ENCODE measurements around the gene MAP1B. TPM values are rescaled to one million over a fixed set of nuclear protein-coding genes. Genes with fewer than 3 reads are reported as not detected.

MAP1B gene
- polyA plus RNA-seq (2013): 0.07 TPM

DNA sequence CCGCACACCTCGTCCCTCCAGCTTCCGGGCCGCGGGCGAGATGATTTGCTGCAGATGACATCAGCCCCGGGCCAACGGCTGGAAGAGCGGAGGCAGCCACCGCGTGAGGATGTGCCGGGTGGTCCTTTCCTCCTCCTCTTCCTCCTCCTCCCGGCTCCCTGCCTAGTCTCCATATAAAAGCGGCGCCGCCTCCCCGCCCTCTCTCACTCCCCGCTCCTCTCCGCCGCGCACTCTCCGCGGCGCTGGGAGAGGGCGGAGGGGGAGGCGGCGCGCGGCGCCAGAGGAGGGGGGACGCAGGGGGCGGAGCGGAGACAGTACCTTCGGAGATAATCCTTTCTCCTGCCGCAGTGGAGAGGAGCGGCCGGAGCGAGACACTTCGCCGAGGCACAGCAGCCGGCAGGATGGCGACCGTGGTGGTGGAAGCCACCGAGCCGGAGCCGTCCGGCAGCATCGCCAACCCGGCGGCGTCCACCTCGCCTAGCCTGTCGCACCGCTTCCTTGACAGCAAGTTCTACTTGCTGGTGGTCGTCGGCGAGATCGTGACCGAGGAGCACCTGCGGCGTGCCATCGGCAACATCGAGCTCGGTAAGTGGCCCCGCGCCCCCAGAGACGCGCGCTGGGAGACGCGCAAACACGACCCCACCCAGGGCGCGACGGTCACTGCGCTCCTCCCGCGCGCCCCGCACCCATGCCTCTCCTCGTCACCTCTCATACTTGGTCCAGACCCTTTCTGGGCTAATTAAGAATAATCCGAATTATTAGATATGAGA is at the start of gene MAP1B:
Gene MAP1B (plus strand): TSS at position 345 of the 770 bp plus-strand sequence. CDS start 57 bp downstream, at position 402.
- Histone ChIP-seq H3K4me1 (ENCODE audit: control extremely low read depth in 1 of 4, control insufficient read depth in 4 of 4, insufficient read depth in 4 of 4, low read length in 3 of 4) (peaks cover 0 to 22% (median 20%) of the 10 kb centered on the region in 4 experiments), H3K27ac (ENCODE audit: insufficient read depth in 1 of 2, low read depth in 1 of 2, low read length in 2 of 2, poor library complexity in 1 of 2, severe bottlenecking in 2 of 2) (no peak within 1 kb of the TSS), H3K4me3 (ENCODE audit: control insufficient read depth in 1 of 7, extremely low read depth in 1 of 7, insufficient read depth in 4 of 7, low read depth in 2 of 7, low read length in 6 of 7) (peak within 1 kb of the TSS in 6 of 7 experiments; percentile 53 to 68 (median 62)), H3K27me3 (replicated peaks in 2 of 5; ENCODE audit: control insufficient read depth in 4 of 5, insufficient read depth in 5 of 5, low read length in 4 of 5) (peaks cover 11 to 83% (median 32%) of the 10 kb centered on the region in 5 experiments), H3K36me3 (ENCODE audit: control insufficient read depth in 4 of 4, insufficient read depth in 4 of 4, low read length in 3 of 4) (no peaks in the 10 kb centered on the region), H3K9me3 (ENCODE audit: control extremely low read depth in 1 of 5, control insufficient read depth in 4 of 5, insufficient read depth in 2 of 5, low read depth in 1 of 5, low read length in 4 of 5) (peaks cover 0 to 10% (median 3%) of the 10 kb centered on the region in 5 experiments)
- POLR2A ChIA-PET: no interaction called here
- CTCF ChIA-PET: no interaction called here
- under 1% methylated on average over 47 of the region's 82 CpGs for WGBS (ENCODE audit: insufficient coverage)
- peak in 2 of 3 donors; percentile 8 to 41 for DNase-seq

DNA sequence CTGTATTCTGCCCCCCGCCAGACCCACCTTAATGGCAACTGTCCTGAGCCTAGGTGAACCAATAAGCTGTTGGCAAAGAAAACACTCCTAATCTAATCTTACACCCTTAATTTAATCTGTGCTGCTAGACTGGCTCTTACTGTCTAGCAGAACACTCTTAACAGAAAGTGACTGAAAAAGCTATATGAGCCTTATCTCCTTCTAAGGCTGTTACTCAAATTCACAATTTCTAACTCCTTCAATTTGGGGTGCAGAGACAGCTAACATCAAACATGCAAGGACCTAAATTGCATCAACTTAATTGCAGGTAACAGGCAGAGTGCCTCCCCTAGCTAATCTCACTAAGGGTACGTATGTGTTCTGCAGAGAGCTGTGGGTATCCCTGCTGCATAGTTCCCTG is 49.5 kb upstream of the MAP1B start:
- peaks cover 0 to 11% (median 2%) of the 10 kb centered on the region in 5 experiments for H3K27me3 ChIP-seq (replicated peaks in 2 of 5; ENCODE audit: control insufficient read depth in 4 of 5, insufficient read depth in 5 of 5, low read length in 4 of 5)
- 96% methylated on average over 2 of the region's 2 CpGs for WGBS (ENCODE audit: insufficient coverage)
- H3K27ac ChIP-seq (ENCODE audit: insufficient read depth in 1 of 2, low read depth in 1 of 2, low read length in 2 of 2, poor library complexity in 1 of 2, severe bottlenecking in 2 of 2): no peak overlapping the region
- no peak for DNase-seq
- no peaks in the 10 kb centered on the region for H3K36me3 ChIP-seq (ENCODE audit: control insufficient read depth in 4 of 4, insufficient read depth in 4 of 4, low read length in 3 of 4)
- H3K9me3 ChIP-seq (ENCODE audit: control extremely low read depth in 1 of 5, control insufficient read depth in 4 of 5, insufficient read depth in 2 of 5, low read depth in 1 of 5, low read length in 4 of 5): no peaks in the 10 kb centered on the region
- POLR2A ChIA-PET: no interaction called here
- H3K4me3 ChIP-seq (ENCODE audit: control insufficient read depth in 1 of 7, extremely low read depth in 1 of 7, insufficient read depth in 4 of 7, low read depth in 2 of 7, low read length in 6 of 7): no peak overlapping the region
- H3K4me1 ChIP-seq (ENCODE audit: control extremely low read depth in 1 of 4, control insufficient read depth in 4 of 4, insufficient read depth in 4 of 4, low read length in 3 of 4): no peaks in the 10 kb centered on the region
- CTCF ChIA-PET: no interaction called here

- POLR2A ChIA-PET: no interaction called here
- Histone ChIP-seq H3K27me3 (replicated peaks in 2 of 5; ENCODE audit: control insufficient read depth in 4 of 5, insufficient read depth in 5 of 5, low read length in 4 of 5) (peaks cover 0 to 17% (median 5%) of the 10 kb centered on the region in 5 experiments), H3K4me1 (ENCODE audit: control extremely low read depth in 1 of 4, control insufficient read depth in 4 of 4, insufficient read depth in 4 of 4, low read length in 3 of 4) (no peaks in the 10 kb centered on the region), H3K9me3 (ENCODE audit: control extremely low read depth in 1 of 5, control insufficient read depth in 4 of 5, insufficient read depth in 2 of 5, low read depth in 1 of 5, low read length in 4 of 5) (no peaks in the 10 kb centered on the region), H3K36me3 (ENCODE audit: control insufficient read depth in 4 of 4, insufficient read depth in 4 of 4, low read length in 3 of 4) (no peaks in the 10 kb centered on the region), H3K27ac (ENCODE audit: insufficient read depth in 1 of 2, low read depth in 1 of 2, low read length in 2 of 2, poor library complexity in 1 of 2, severe bottlenecking in 2 of 2) (no peak overlapping the region), H3K4me3 (ENCODE audit: control insufficient read depth in 1 of 7, extremely low read depth in 1 of 7, insufficient read depth in 4 of 7, low read depth in 2 of 7, low read length in 6 of 7) (no peak overlapping the region)
- 58% methylated on average over 2 of the region's 7 CpGs for WGBS (ENCODE audit: insufficient coverage)
- CTCF ChIA-PET: no interaction called here
- DNase-seq: peak; percentile 6 to 51 (median 41)
Measured at GRCh38 chr5:72063219-72063819, 44.0 kb upstream of the MAP1B start.

DNA sequence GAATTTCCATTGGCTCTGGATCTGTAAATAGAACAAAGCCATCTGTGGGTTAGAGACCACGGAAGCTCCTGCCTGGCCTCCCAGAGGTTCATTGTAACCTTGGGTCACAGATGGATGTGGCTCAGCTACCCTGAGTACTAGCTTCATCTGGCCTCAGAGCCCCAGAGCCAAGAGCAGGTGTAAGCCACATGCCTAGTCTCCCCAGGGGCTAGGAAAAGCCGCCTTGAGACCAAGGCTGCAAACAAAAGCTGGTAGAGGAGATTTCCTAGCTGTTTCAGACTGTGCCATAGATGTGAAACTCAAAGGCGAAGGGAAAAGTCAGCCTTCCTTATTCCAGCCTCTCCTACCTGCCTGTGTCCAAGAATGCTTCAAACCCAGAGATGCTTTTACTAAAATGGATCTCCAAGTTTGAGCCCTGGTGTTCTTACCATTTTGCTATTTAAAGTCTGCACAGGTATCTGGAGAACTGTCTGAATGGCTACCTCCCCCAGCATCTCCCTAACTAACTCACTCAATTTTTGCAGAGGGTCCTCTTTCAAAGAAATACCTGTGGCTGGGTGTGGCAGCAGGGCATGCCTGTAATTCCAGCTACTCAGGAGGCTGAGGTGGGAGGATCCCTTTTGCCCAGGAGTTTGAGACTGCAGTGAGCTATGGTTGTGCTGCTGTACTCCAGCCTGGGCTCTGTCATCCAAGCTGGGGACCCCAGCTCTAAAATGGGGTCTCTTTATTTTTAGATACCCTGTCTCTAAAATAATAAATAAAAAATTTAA is 42.3 kb upstream of the MAP1B start:
- ChIA-PET CTCF (no interaction called here), POLR2A (no interaction called here)
- Histone ChIP-seq H3K27ac (ENCODE audit: insufficient read depth in 1 of 2, low read depth in 1 of 2, low read length in 2 of 2, poor library complexity in 1 of 2, severe bottlenecking in 2 of 2) (no peak overlapping the region), H3K9me3 (ENCODE audit: control extremely low read depth in 1 of 5, control insufficient read depth in 4 of 5, insufficient read depth in 2 of 5, low read depth in 1 of 5, low read length in 4 of 5) (no peaks in the 10 kb centered on the region), H3K36me3 (ENCODE audit: control insufficient read depth in 4 of 4, insufficient read depth in 4 of 4, low read length in 3 of 4) (no peaks in the 10 kb centered on the region), H3K27me3 (replicated peaks in 2 of 5; ENCODE audit: control insufficient read depth in 4 of 5, insufficient read depth in 5 of 5, low read length in 4 of 5) (peaks cover 0 to 16% (median 5%) of the 10 kb centered on the region in 5 experiments), H3K4me3 (ENCODE audit: control insufficient read depth in 1 of 7, extremely low read depth in 1 of 7, insufficient read depth in 4 of 7, low read depth in 2 of 7, low read length in 6 of 7) (no peak overlapping the region), H3K4me1 (ENCODE audit: control extremely low read depth in 1 of 4, control insufficient read depth in 4 of 4, insufficient read depth in 4 of 4, low read length in 3 of 4) (no peaks in the 10 kb centered on the region)
- no peak for DNase-seq
- WGBS (ENCODE audit: insufficient coverage): 89% methylated on average over 3 of the region's 3 CpGs

GRCh38 chr5:72065751-72066255 is 41.5 kb upstream of the MAP1B start:
- ChIA-PET CTCF (interaction anchor here (1.1 kb wide), 1 partner anchor 17 kb away, joined by 4 read pairs; no protein-coding TSS in a partner anchor), POLR2A (no interaction called here)
- H3K4me1 ChIP-seq (ENCODE audit: control extremely low read depth in 1 of 4, control insufficient read depth in 4 of 4, insufficient read depth in 4 of 4, low read length in 3 of 4): no peaks in the 10 kb centered on the region
- no peaks in the 10 kb centered on the region for H3K9me3 ChIP-seq (ENCODE audit: control extremely low read depth in 1 of 5, control insufficient read depth in 4 of 5, insufficient read depth in 2 of 5, low read depth in 1 of 5, low read length in 4 of 5)
- H3K4me3 ChIP-seq (ENCODE audit: control insufficient read depth in 1 of 7, extremely low read depth in 1 of 7, insufficient read depth in 4 of 7, low read depth in 2 of 7, low read length in 6 of 7): no peak overlapping the region
- no peak overlapping the region for H3K27ac ChIP-seq (ENCODE audit: insufficient read depth in 1 of 2, low read depth in 1 of 2, low read length in 2 of 2, poor library complexity in 1 of 2, severe bottlenecking in 2 of 2)
- DNase-seq: no peak
- peaks cover 0 to 21% (median 5%) of the 10 kb centered on the region in 5 experiments for H3K27me3 ChIP-seq (replicated peaks in 2 of 5; ENCODE audit: control insufficient read depth in 4 of 5, insufficient read depth in 5 of 5, low read length in 4 of 5)
- 53% methylated on average over 3 of the region's 4 CpGs for WGBS (ENCODE audit: insufficient coverage)
- no peaks in the 10 kb centered on the region for H3K36me3 ChIP-seq (ENCODE audit: control insufficient read depth in 4 of 4, insufficient read depth in 4 of 4, low read length in 3 of 4)

DNA sequence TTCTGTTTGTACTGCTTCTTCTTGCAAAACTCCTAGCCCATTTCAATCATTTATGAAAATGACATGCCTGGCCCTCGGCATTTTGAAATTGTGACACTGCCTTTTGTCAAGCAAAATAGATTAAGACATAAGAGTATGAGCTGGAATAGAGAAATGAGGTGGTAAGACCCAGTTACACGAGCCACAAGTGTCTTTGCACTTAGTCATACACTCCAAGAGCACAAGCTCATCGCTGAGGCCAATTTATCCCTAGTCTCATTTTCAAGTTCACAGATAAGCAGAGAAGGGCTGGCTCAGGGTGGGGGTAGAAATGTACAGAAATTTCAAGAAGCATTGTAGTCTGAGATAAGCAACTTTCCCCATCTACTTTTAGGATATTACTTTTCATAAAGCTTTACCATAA is 40.6 kb upstream of the MAP1B start:
- no peaks in the 10 kb centered on the region for H3K4me1 ChIP-seq (ENCODE audit: control extremely low read depth in 1 of 4, control insufficient read depth in 4 of 4, insufficient read depth in 4 of 4, low read length in 3 of 4)
- POLR2A ChIA-PET: no interaction called here
- H3K36me3 ChIP-seq (ENCODE audit: control insufficient read depth in 4 of 4, insufficient read depth in 4 of 4, low read length in 3 of 4): no peaks in the 10 kb centered on the region
- no peak overlapping the region for H3K4me3 ChIP-seq (ENCODE audit: control insufficient read depth in 1 of 7, extremely low read depth in 1 of 7, insufficient read depth in 4 of 7, low read depth in 2 of 7, low read length in 6 of 7)
- no peak overlapping the region for H3K27ac ChIP-seq (ENCODE audit: insufficient read depth in 1 of 2, low read depth in 1 of 2, low read length in 2 of 2, poor library complexity in 1 of 2, severe bottlenecking in 2 of 2)
- WGBS (ENCODE audit: insufficient coverage): 50% methylated on average over 2 of the region's 3 CpGs
- no peak for DNase-seq
- CTCF ChIA-PET: interaction anchor here (1.1 kb wide), 1 partner anchor 16 kb away, joined by 4 read pairs; no protein-coding TSS in a partner anchor
- peaks cover 0 to 21% (median 5%) of the 10 kb centered on the region in 5 experiments for H3K27me3 ChIP-seq (replicated peaks in 2 of 5; ENCODE audit: control insufficient read depth in 4 of 5, insufficient read depth in 5 of 5, low read length in 4 of 5)
- no peaks in the 10 kb centered on the region for H3K9me3 ChIP-seq (ENCODE audit: control extremely low read depth in 1 of 5, control insufficient read depth in 4 of 5, insufficient read depth in 2 of 5, low read depth in 1 of 5, low read length in 4 of 5)
